PFSK-1 (cell line): ENCODE results near the gene CCRL2.

Experiments
- FOXP2 ChIP-seq: optimal IDR thresholded peaks from 2 replicates; pipeline ENCODE3; 2011; ENCODE audit warnings: borderline replicate concordance, control low read depth, inconsistent platforms; ENCODE audit not compliant: insufficient read depth; ENCODE audit errors: extremely low read length, extremely low read depth
- POLR2AphosphoS5 ChIP-seq: IDR thresholded peaks from 2 replicates; pipeline ENCODE4 v1.6.1; 2012; ENCODE audit warnings: low read depth, mild to moderate bottlenecking, control low read depth, low read length, moderate library complexity
- SIN3A ChIP-seq: IDR thresholded peaks from 2 replicates; pipeline ENCODE4 v1.6.1; 2012; ENCODE audit warnings: mild to moderate bottlenecking, low read length, moderate library complexity, borderline replicate concordance; ENCODE audit not compliant: insufficient read depth
- TAF1 ChIP-seq: IDR thresholded peaks from 2 replicates; pipeline ENCODE4 v1.6.1; 2012; ENCODE audit warnings: low read length, control low read depth, borderline replicate concordance; ENCODE audit not compliant: insufficient read depth
- TF ChIP-seq, protein P1 (sequence below), 2 experiments: IDR thresholded peaks; 2 replicates each; pipeline versions ENCODE4 v1.6.1 to v1.8.0; 2011 to 2012; ENCODE audit warnings: low read depth in 2 of 2, low read length in 2 of 2, control low read depth in 1 of 2, inconsistent platforms in 1 of 2, mild to moderate bottlenecking in 1 of 2, moderate library complexity in 1 of 2; ENCODE audit not compliant: insufficient read depth in 1 of 2

Gene CCRL2

DNA sequence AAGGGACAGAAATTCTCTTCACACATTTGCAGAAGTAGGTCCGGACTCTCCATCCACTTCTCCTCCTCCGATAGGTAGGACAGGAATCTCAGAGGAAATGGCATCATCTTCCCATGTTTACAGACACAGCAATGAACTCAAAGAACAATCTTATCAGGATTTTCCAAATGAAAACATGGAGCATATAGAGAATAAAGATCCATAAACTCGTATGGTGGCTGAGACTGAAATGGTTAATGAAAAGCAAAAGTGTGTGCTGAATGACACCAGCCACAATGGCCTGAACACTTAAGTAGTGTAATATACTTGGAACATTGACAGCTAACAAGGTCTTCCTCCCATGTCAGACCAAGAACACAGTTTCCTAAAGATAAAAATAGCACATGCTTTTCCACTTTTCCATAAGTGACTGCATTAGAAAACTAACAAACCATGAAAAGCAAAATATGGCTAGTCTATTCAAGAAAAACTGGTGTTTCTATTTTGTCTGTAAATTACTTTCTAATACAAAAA is 5.8 kb downstream of the CCRL2 start:
- TF ChIP-seq POLR2AphosphoS5, result no peak
- no peak for TF ChIP-seq TAF1
- TF ChIP-seq, protein P1, sequence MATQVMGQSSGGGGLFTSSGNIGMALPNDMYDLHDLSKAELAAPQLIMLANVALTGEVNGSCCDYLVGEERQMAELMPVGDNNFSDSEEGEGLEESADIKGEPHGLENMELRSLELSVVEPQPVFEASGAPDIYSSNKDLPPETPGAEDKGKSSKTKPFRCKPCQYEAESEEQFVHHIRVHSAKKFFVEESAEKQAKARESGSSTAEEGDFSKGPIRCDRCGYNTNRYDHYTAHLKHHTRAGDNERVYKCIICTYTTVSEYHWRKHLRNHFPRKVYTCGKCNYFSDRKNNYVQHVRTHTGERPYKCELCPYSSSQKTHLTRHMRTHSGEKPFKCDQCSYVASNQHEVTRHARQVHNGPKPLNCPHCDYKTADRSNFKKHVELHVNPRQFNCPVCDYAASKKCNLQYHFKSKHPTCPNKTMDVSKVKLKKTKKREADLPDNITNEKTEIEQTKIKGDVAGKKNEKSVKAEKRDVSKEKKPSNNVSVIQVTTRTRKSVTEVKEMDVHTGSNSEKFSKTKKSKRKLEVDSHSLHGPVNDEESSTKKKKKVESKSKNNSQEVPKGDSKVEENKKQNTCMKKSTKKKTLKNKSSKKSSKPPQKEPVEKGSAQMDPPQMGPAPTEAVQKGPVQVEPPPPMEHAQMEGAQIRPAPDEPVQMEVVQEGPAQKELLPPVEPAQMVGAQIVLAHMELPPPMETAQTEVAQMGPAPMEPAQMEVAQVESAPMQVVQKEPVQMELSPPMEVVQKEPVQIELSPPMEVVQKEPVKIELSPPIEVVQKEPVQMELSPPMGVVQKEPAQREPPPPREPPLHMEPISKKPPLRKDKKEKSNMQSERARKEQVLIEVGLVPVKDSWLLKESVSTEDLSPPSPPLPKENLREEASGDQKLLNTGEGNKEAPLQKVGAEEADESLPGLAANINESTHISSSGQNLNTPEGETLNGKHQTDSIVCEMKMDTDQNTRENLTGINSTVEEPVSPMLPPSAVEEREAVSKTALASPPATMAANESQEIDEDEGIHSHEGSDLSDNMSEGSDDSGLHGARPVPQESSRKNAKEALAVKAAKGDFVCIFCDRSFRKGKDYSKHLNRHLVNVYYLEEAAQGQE (IDR thresholded peaks at IDR 0.05; ENCODE audit: insufficient read depth in 1 of 2, low read depth in 2 of 2, low read length in 2 of 2), result no peak
- TF ChIP-seq FOXP2, result no peak
- no peak for TF ChIP-seq SIN3A

DNA sequence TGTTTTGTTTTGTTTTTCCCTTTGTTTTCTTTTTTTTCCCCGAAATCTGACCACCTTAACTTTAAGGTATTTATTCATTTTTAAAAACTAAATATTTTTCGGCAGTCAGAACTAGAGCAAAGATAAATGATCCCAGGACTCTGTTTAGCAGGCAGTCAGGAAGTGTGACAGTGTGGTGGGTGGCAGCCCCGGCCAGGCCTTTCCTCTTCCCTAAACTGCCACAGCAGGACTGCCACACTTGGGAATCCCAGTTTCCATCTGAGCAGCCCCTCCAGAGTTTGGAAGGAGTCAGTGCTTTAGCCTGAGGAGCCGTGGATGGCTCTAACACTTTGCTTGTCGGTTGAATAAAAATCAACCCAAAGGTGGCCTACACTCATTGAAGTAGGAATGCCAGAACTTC is 6.9 kb downstream of the CCRL2 start:
- TF ChIP-seq SIN3A, result no peak
- TF ChIP-seq, protein P1 (IDR thresholded peaks at IDR 0.05; ENCODE audit: insufficient read depth in 1 of 2, low read depth in 2 of 2, low read length in 2 of 2), result no peak
- TF ChIP-seq FOXP2, result no peak
- no peak for TF ChIP-seq POLR2AphosphoS5
- TF ChIP-seq TAF1, result no peak

DNA sequence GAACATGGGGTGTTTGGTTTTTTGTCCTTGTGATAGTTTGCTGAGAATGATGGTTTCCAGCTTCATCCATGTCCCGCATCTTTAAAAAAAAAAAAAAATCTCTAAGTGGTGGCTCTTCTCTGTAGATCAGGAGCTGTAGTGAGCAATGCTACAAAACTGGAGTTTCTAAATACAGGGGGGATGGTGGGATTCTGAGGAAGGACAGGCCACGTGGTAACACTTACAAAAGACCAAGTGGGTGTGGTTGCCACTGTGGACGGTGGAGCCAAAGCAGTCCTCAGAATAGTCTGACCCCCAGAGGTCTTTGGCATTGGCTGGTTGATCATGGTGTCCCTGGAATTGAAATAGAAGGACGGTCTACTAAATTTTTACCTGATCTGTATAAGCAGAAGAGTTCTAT is 7.7 kb downstream of the CCRL2 start:
- TF ChIP-seq TAF1 (no peak), FOXP2 (no peak), POLR2AphosphoS5 (no peak), SIN3A (no peak)
- TF ChIP-seq, protein P1 (IDR thresholded peaks at IDR 0.05; ENCODE audit: insufficient read depth in 1 of 2, low read depth in 2 of 2, low read length in 2 of 2), result no peak

DNA sequence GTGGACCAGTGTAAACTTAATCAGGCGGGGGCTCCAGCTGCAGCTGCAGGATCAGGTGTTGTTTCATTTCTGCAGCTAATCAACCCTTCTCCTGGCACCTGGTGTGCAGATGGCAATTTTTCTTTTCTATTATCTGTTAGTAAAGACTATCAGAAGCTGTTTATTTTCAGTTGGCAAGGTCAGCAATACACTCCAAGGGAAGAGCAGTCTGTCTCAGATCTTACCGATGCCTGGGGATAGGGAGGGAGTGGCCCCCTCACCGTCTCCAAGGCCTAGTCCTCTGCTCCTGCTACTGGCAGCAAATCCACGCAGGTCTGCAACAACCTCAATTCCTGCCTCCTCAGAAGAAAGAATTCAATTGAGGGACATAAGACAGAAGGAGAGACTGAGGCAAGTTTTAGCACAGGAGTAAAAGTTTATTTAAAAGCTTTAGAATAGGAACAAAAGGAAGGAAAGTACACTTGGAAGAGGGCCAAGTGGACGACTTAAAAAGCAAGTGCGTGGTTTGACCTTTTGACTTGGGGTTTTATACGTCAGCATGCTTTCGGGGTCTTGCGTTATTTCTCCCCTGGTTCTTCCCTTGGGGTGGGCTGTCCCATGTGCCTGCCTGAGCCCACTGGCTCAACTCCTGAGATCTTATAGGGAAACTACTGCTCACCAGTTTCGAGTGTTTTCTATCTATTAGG is 9.2 kb downstream of the CCRL2 start:
- TF ChIP-seq POLR2AphosphoS5 (no peak), FOXP2 (no peak), TAF1 (no peak)
- TF ChIP-seq, protein P1 (IDR thresholded peaks at IDR 0.05; ENCODE audit: insufficient read depth in 1 of 2, low read depth in 2 of 2, low read length in 2 of 2), result no peak
